ENCODE measurements around the gene FOXD4L3.
"Not testable (repeated sequence)": the region's sequence is repeated elsewhere in the genome, so short reads cannot be mapped to it uniquely, and the experiment has no call there.

Gene FOXD4L3

GRCh38 chr9:68302567-68302966 is at the start of gene FOXD4L3:
Gene FOXD4L3 (plus strand): TSS chr9:68302867. CDS start chr9:68302952, 85 bp downstream.
- DNase-seq (ENCODE audit: low spot score), result not testable (repeated sequence)

- not testable (repeated sequence) for DNase-seq (ENCODE audit: low spot score)
These were observed 21.6 kb upstream of the FOXD4L3 start for GRCh38 chr9:68281041-68281440.

DNA sequence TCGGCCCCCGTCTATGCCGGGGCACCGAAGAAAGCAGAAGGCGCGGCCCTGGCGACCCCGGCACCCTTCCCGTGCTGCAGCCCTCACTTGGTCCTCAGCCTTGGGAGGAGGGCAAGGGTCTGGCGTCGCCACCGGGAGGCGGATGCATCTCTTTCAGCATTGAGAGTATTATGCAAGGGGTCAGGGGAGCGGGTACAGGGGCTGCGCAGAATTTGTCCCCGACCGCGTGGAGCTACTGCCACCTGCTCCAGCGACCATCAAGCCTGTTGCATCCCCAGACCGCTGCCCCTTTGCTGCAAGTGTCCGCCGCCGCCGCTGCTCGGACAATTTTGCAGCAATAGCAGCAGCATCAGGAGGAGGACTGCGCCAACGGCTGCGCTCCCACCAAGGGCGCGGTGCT is 1.1 kb downstream of the FOXD4L3 start:
- not testable (repeated sequence) for DNase-seq (ENCODE audit: low spot score)

DNA sequence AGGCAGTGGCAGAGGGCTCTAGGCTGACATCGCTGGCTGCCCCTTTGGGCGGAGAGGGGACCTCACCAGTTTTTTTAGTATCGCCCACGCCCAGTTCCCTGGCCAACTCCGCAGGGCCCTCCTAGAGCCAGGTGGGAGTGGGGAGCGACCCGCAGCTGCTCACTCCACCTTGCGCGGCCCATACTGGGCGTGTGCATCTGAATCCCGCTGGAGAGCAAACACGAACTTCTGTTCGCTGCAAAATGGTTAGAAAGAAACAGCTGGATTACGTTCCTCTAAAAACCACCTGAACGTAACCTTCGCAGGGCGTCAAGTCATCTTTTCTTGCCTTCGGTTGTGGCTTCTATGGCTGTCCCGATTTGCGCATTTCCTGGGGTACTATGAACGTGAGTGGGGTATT is 1.5 kb downstream of the FOXD4L3 start:
- not testable (repeated sequence) for DNase-seq (ENCODE audit: low spot score)

- not testable (repeated sequence) for DNase-seq (ENCODE audit: low spot score)
These were observed 2.1 kb downstream of the FOXD4L3 start for GRCh38 chr9:68304777-68305176.

- DNase-seq (ENCODE audit: low spot score), result not testable (repeated sequence)
These were observed 3.1 kb downstream of the FOXD4L3 start for GRCh38 chr9:68305680-68306285.

DNA sequence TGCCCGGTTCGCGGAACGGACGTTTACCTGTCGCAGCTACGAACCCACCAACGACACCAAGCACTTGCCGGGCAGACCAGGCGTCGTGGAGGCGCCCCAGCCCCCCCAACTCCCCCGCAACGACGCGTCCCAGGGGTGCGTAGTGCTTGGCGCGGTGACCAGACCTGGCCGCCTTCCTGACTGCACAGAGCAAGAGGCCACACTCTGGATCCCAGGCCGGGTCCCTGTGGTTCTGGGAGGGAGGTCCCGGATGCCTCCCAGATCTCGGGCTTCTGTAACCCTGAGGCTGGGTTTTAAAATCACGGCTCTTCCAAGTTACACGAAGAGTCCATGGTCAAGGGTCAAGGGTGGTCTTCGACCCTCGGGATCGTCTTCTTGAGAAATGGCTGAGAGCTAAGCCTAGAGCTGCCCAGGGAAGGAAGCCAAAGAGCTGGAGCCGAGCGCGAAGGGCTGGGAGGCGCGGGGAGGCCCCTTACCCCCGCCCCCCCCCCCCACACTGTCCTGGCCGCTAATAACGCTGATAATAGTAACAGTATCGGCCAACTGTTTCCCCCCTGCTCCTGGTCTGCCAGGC is 3.8 kb downstream of the FOXD4L3 start:
- DNase-seq (ENCODE audit: low spot score), result not testable (repeated sequence)

- DNase-seq (ENCODE audit: low spot score), result not testable (repeated sequence)
These were observed 4.5 kb downstream of the FOXD4L3 start for GRCh38 chr9:68307127-68307526.

DNA sequence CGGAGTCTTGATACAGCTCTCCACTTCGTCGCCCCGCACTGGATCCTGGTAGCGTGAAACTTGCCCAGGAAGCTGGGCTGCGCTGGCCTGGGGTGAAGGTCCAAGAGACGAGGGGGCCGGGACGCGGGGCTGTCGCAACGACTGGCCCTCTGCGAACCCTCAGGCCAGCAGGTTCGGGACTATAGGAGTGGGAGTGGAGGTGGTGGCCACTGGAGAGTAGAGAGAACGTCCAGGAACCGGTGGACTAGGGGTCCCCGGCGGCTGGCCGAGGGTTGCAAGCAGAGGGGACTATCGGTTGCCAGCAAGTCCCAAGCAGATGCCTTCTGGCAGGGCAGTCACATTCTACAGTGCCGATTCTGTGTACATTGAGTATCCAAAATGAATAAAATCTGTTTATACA is 5.0 kb downstream of the FOXD4L3 start:
- DNase-seq (ENCODE audit: low spot score), result not testable (repeated sequence)

GRCh38 chr9:68311208-68311607 is 8.5 kb downstream of the FOXD4L3 start:
- not testable (repeated sequence) for DNase-seq (ENCODE audit: low spot score)

GRCh38 chr9:68318209-68318608 is 15.5 kb downstream of the FOXD4L3 start:
- not testable (repeated sequence) for DNase-seq (ENCODE audit: low spot score)

DNA sequence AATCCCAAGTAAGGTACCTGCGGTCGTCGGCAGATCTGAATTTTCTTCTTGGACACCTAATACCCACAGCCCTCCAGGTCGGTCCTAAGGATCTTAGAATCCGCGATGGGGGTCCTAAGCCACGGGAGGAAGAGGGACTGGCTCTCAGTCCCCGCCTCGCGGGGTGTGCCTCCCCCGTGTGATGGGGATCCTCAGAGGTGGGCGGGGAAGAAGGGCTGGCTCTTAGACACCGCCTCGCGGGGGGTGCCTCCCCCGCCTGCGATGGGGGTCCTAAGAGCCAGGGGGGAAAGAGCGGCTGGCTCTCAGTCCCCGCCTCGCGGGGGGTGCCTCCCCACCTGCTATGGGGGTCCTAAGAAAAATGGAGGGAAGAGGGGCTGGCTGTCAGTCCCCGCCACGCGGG is 21.1 kb downstream of the FOXD4L3 start:
- DNase-seq (ENCODE audit: low spot score), result not testable (repeated sequence)

- DNase-seq (ENCODE audit: low spot score), result not testable (repeated sequence)
These were observed 21.9 kb downstream of the FOXD4L3 start for GRCh38 chr9:68324518-68324917.

GRCh38 chr9:68329106-68329505 is 26.4 kb downstream of the FOXD4L3 start:
- not testable (repeated sequence) for DNase-seq (ENCODE audit: low spot score)

GRCh38 chr9:68330531-68331173 is 28.0 kb downstream of the FOXD4L3 start:
- DNase-seq (ENCODE audit: low spot score), result not testable (repeated sequence)

- DNase-seq (ENCODE audit: low spot score), result not testable (repeated sequence)
These were observed 29.5 kb downstream of the FOXD4L3 start for GRCh38 chr9:68332122-68332521.

DNA sequence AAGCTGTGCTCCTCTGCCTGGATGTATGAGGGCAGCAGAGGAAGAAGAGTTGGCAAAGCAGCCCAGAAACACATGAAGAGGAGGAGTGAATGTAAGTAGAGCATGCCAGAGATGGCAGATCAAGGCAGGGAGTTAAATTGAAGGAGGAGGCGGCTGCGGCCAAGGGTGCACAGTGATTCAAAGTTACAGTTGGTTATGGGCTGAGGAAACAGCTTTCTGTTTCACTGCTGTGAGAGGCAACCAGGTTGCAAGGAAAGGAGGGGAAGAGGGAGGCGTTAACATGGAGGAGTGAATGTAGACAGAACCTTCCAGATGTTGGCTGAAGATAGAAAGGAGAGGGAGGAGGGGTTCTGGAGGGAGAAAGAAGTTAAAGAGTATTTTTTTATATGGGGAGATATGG is 33.3 kb downstream of the FOXD4L3 start:
- not testable (repeated sequence) for DNase-seq (ENCODE audit: low spot score)

DNA sequence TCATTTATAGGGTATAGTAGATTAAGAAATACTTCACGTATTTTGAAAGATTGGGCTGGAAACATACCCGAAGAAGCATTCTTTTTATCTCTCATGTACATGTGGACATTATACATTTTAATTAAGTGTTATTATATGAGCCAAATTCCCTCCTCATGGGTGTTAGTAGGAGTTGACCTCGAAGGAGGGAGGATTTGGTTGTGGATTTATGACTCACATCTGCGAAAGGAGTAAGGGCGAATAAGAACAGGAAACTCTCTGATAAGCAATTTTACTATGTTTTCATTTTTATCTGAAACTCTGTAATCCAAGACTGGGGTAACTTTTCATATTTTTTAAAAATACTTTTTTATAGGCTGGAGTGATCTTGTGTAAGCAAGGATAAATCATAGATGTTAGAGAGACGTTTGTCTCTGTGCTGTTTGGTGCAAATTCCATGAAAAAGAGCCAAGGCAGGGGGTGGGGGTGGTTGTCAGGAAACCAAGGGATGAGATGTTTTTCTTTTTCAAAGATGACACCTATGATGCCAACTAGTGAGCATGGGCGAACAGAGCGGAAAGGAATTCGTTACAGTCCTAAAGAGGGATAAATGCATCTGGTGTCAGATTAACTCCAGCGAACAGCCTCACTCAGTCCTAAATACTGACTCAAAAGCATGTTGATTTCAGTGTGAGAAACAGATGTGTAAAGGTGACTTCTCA is 34.1 kb downstream of the FOXD4L3 start:
- not testable (repeated sequence) for DNase-seq (ENCODE audit: low spot score)

- not testable (repeated sequence) for DNase-seq (ENCODE audit: low spot score)
These were observed 35.3 kb downstream of the FOXD4L3 start for GRCh38 chr9:68338000-68338399.

- DNase-seq (ENCODE audit: low spot score), result not testable (repeated sequence)
These were observed 39.8 kb downstream of the FOXD4L3 start for GRCh38 chr9:68342265-68343025.

GRCh38 chr9:68343242-68343641 is 40.6 kb downstream of the FOXD4L3 start:
- DNase-seq (ENCODE audit: low spot score), result not testable (repeated sequence)

DNA sequence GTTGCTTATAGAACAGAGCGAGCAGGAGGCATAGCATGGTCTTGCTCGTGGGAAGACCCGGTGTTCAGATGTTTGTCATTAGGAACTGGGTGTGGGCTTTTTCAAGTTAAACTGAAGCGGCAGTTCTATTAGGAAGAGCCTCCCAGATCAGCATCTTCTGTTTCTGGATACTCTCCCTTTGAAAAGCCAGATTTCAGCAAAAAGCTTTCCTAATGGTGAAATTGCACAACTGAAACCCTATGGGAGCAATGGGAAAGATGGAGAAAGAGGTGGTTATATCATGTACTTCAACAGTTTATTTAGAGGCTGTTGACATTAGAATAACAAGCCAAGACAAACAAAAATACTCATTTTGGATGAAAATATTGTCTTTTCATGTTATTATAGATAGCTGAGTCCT is 41.3 kb downstream of the FOXD4L3 start:
- DNase-seq (ENCODE audit: low spot score), result not testable (repeated sequence)
